Fibroblast of the conjunctiva (primary cell): ENCODE data around the gene IL20.

Experiments
- DNase-seq: peaks from one replicate; pipeline ENCODE4 v3.0.0-alpha.2; 2010; ENCODE audit warnings: low read depth

IL20 gene

DNA sequence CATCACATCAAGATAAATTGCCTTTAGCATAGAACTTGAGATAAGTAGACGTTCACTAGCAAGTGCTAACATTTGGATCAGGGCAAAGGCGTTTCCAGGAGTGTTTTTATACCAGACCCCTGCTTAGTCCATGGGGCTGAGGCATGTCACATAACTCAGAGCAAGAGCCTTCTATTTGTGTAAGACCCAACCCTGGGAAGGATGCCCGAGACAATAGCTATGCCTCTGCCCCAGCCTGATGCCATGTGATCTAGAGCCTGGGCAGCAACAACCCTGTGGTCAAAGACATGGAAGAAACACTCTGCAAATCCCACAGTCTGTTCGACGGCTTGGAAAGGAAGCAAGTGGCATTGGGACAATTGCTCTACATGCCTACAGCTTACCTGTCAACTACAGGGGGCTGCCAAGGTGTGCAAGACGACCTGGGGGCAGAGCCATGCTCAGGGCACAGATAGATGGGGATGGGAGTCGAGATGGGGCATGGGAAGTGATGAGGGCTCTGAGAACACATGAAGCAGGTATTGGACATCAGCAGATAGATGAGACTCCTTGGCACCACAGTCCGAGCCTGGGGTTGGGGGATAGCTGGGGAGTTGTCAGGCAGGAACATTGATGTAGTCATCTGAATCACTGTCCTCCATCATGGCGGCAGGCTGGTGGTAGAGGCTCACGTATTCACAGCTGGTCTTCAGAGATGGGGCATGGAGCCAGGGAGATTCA lies 39.2 kb downstream of the IL20 start:
- no peak for DNase-seq

DNA sequence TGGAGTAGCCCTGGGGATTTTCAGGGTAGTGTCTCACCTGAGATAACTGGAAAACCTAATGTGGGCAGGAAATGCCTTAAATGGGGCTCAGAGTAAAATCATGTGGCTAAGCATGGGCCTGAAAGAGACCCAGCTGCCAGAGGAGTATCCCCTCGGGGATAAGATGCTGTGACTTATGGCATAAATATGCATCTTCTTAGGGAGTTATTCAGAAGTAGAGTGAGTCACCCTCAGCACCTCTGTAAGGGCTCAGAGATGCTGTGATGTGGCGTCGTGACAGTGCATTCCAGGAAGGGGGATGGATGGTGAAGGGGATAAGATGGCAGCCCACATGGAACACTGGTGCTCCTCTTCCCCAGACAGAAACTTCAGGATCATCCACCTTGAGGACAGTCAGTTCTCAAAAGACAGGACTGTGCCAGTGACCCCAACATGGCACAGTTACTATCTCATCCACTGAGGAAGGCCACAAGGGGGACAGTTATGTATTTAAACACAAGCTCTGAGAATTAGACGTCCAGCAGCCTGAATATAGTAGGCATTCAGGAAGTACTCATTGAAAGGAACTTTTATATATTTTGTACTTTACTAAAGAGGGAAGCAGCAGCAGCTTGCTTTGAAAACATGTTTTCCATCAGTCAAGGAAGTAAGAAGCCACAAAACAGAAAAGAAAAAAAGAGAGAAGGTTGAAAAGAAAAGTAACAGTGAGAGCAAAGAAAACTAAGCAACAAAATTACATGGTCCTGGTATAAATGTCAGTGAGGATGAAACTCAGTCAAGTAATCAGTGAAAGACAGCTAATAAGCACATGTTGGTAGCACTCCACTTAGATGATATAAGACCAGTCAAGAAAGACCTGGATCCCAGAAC lies 40.1 kb downstream of the IL20 start:
- peak; percentile 66 for DNase-seq

GRCh38 chr1:206907304-206907991 lies 42.0 kb downstream of the IL20 start:
- DNase-seq, result no peak

DNA sequence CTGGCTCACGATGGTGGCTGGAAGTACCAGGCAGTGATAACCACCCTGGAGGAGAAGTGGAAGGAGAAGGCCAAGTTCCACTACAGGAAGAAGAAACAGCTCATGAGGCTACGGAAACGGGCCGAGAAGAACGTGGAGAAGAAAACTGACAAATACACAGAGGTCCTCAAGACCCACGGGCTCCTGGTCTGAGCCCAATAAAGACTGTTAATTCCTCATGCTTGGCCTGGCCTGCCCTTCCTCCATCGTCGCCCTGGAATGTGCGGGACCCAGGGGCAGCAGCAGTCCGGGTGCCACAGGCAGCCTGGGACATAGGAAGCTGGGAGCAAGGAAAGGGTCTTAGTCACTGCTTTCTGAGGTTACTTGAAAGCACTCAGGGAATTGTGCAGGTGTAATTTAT lies 42.6 kb downstream of the IL20 start:
- DNase-seq, result no peak

DNA sequence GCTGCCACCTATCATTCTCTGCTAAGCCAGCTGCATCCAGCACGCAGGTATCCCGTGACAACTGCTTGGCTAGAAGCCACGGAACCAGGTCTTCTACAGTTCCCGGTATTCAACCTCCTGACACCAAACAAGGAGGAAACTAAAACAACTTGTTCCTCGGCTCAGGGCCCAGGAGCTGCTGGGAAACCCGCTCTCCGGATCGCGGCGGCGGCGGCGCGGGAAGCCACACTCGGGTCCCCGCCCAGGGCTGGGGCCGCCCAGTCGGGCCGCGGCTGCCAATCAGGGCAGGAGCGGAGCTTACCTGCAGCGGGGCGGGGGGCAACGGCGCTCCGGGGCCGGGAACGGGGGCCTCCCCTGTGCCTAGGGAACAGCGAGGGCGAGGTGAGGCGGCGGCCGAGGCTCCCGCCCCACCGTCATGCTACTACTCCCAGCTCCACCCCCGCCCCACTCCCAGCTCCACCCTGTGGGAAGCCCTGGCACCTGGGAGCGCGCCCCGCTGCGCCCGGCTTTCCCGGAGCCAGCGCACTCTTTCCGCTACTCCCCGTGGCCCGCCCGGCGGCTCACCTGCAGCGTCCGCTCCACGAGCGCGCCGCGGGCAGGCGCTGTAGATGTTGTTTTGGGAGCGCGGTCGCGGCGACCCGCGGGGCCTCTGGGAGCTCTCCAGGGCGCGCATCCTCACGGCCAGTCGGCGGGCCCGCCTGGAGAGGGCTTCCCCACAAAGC lies 43.9 kb downstream of the IL20 start:
- no peak for DNase-seq

DNA sequence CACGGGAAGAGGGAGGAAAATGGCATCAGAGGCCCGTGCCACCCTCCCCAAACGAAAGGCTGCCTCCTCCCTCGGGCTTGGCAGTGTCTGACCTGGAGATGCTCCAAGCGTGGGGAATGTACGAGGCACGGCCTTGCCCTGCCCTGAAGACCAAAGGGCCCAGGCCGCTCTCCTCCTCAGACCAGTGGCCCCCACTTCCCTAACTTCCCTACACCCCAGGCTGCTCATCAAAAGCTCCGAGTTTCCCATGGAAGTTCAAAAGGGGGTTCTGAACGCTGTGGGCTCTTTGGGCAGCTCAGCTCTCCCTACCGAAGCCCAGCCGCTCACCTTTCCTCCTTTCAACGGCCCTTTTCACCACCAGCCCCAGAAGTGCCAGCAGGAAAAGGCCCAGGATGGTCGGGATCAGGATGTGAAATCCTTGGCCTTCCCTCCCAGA lies 44.5 kb downstream of the IL20 start:
- DNase-seq, result no peak

DNA sequence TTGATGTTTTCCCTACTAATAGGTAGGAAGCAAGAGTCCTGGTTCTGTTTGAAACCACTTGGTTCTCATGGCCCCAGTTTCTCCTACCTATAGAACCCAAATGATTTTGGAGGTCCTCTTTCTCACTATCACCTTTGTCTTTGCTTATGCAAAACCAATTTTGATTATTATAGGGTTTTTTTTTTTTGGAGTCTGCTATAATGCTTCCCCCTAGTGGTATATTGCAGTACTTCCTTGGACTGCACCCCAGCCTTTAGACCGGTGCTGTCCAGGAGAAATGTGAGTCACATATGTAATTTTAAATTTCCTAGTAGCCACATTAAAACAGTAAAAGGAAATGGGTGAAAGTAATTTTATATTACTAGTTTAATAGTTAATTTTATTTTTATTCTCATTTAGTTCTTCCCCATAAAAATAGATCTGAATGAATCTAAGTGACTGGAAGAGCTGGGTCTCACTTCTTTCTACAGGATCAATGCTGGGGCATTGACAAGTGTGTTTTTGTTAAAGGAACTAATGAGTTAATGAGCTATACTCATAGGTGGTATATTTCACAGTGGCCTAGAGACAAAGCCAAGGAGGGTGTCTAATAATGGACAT lies 45.7 kb downstream of the IL20 start:
- DNase-seq, result peak; percentile 53

DNA sequence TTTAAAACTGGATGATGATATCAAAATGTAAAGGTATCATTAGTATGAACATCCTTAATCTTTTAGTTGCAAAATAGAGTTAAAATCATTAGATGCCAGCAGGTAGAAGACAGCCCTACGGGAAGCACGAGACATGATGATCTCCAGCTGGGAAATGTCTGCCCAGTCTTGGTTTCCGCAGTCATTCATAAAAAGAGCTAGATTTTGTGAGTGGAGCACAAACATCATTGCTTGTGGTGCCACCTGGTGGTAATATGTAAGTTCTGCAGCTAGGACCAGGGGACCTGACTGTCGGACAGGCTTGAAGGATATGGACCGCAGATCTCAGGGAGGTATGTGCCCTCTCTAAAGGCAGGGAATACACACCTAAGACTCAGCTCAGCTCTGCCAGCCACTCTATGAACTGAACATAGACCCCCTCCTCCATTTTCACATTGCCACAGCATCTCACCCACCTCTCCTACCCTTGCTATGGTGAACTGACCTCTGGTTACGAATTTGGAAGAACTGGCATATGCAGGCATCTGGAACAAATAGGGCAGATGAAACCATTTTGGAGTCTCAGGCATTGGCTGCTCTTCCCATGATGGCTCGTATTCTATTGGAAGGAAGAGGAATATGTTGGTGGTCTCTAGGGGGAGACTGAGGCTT lies 47.1 kb downstream of the IL20 start:
- peak; percentile 72 for DNase-seq

GRCh38 chr1:206913766-206914537 lies 48.5 kb downstream of the IL20 start:
- no peak for DNase-seq

GRCh38 chr1:206915030-206915735 lies 49.8 kb downstream of the IL20 start:
- no peak for DNase-seq

DNA sequence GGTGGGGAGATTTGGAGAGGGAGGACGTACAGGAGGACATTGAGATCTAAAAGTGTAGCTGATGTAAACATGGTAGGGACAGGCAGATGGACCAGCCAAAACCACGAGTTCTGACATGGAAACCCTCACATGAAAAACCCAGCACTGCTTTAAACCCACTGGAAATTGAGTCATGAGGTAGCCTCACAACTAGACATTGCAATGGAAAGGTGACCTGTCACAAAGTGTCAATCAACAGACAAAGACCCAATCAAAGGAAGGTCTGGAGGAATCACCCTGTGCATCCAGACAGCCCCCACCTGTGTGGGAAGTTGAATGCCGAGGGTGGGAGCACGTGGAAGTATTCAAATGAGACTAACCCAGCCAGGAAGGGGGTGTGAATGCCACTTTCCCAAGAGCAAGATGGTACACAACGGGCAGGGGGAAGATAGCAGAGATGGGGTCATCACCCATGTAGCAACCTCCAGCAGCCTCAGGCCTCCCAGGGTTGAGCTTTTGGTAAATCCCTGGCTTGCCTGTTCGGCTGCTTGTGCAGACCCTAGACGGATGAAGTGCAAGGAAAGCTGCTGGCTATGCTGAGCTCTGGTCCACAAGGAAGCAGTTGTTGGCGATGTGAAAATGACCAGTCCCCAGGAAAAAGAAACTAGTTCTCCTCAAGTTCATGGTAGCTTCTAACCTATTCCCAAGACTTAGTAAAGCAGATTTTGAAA lies 50.7 kb downstream of the IL20 start:
- DNase-seq, result no peak

GRCh38 chr1:206918076-206918475 lies 52.7 kb downstream of the IL20 start:
- no peak for DNase-seq
